HG02938 (cell line): ENCODE results near the gene TRPM5.

Experiments
- ATAC-seq: cut with Tn5 transposase; IDR thresholded peaks from one replicate; pipeline ENCODE4 v1.9.1; 2021; ENCODE audit warnings: mild to moderate bottlenecking, moderate library complexity; ENCODE audit not compliant: unreplicated experiment

The TRPM5 gene

DNA sequence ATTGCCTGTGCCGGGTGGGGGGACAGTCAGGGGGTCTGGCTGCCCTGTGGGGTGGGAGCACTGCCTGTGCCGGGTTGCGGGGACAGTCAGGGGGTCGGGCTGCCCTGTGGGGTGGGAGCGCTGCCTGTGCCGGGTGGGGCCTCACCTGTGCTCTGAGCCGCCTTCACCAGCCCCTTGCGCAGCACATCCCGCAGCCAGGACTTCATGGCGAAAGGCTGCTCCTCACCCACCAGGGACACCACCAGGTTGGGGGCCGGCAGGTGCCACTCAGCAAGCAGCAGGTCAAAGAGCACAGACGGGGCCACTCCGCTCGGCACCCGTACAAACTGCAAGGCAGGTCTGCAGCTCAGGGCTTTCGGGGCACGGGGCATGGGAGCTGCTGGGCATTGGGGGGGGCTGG is 22.3 kb downstream of the TRPM5 start:
- no peak for ATAC-seq

DNA sequence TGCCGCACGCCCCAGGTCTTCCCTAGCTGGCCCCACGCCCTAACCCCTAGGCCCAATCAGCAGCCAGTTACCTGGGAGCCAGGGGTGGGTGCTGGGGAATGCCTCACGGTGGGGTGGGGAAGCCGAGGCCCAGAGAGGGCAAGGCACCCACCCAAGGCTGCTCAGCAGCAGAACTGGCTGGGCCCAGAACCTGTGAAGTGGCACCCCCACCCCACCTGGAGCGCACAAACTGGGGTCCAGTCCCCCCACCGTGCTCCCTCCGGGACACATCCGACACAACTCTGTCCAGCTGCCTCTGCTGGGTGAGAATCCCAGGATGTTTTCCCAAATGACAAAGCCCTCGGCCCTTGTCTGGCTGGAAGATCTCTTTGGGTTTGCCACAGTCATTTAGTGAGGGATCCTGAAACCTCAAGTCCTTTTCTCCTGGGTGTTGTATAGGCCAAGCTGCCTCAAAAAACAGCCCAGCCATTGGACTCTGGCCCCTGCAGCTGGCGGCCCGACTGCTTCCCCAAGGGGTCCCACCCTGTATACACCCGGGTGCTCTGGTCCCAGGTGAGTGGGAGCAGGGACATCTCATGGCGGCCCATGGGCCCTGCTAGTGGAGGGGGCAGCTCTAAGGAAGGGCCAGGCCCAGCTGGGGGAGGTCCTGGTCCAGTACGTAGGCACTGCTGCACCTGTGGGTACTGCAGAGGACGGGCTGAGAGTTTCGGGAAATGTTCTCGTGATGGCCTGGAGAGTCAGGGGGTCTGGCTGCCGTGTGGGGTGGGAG is 22.9 kb downstream of the TRPM5 start:
- no peak for ATAC-seq

DNA sequence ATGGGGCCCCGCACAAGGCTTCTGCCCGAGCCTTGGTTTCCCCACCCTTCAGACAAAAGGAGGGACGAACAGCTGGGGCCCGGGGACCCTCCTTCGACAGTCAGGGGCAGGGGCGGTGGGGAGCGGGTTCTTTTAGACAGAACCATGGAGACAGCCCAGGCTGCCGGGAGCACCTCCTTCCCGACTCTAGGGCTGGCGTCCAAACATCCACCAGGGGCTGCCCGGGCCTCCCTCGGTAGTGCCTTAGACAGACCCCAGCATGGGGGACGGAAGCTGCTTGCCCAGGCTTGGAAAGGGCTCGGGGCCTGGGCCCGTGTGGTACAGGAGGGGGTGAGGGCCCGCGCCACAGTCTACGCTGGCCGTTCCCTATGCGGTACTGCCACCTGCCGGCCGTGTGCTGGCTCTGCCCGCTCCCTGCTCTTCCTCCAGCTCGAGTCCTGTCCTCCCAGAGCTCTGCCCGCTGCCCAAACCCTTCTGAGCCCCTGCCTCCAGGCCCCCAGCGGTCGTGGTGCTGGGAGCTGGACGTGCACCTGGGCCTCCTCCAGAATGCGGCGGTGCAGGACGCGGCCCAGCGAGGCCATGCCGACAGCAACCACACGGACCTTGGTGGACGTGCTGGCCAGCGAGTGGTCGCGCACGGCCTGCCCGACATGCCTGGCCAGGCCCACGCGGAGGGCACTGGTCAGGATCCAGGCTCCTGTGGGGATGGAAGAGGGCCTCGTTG is 23.6 kb downstream of the TRPM5 start:
- no peak for ATAC-seq

DNA sequence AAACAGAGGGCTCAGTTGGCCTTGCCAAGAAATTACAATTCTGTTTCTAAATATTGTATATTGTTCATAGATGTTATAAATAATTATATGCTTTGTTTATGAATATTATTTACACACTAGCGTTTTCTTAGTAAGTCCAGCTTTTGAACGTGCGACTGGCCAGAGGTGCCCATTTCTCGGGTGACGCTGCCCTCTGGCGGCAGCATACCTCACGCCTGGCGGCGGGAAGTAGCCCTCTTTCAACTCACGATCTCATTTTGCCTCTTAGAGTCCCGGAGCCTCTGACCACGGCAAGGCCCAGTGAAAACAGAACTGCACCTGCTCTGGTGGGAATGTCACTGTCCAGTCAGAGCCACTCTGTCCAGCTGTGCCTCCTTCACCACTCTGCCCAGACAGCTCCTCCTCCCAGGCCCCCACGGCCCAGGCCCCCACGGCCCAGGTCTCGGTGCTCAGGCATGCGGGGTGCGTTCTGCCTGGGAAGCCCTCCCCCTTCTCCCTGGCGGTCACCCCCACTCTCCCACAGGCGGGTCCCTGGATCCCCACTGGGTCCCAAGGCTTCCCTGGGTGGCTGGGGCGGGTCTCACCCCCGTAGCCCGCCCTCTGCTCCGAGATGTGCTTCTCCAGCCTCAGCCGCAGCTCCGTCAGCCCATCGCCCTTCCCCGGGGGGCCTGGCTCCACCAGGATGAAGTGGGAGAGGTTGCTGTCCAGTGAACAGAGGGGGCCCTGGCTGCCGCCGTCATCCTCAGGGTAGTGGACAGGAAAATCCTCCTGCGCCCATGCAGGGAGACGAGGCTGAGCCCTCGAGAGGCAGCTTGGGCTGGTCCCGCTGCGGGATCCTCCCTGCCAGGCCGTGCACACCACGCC is 24.4 kb downstream of the TRPM5 start:
- ATAC-seq, result no peak

DNA sequence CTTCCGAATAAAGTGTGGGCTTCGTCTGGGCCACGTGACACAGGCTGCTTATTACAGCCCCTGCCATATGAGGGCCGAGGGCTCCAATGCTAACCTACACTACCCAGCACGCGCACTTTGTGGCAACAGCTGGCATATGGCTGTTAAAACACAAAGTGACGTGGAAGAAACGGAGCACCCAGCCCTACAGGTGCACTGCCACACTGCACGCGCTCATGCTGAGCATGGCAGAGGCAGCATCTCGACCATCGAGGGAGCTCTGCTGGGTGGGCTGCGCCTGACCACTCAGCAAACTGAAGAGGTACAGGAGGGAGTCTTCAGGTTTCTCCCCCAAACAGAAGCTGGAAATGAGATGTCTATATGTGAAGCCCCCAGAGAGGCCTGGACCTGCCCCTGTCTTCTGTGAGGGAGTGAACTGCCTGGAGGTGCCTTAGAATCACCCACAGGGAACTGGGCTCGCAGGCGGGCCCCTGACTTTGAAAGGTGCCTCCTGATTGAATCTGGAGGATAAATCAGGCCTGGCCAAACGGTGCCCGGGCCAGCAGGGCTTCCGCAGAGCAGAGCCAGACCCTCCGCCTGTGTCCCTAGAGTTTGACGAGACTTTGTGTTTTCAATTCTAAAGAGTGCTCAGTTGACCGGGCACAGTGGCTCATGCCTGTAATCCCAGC is 25.5 kb downstream of the TRPM5 start:
- no peak for ATAC-seq

DNA sequence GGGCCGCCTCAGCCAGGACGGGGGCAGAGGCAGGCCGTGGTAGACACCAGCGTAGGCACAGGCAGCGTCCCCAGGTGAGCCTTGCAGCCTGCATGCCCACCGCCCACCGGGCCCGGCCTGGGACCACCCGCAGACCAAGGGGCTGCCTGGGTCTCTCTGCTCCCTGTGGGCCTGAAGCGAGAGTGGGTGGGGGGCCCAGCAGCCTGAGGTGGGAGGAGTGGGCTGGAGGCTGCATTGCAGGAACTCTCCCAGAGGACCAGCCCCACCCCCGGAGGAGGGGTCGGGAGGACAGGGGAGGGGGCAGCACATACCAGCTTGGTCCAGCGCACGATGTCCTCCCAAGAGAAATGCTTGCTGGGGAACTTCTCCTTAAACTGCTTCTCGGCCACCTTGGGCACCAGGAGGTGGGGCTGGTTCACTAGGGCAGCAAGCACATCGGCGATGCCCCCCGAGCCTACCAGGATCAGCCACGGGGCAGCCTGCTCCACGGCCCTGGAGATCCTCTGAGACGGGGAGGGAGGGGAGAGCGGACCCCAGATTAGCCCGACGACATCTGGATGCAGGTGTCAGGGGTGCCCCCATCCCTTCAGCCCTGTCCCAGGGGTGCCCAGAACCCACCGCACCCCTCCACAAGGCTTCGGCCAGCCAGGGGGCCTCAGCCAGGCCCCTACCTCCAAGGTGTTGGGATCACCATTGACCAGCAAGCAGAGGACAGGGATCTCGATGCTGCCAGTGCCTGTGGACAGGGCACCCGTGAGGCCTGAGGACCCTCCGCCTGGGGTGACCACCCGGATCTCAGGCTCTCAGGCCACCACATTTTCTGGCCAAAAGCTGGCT is 26.2 kb downstream of the TRPM5 start:
- ATAC-seq, result no peak

DNA sequence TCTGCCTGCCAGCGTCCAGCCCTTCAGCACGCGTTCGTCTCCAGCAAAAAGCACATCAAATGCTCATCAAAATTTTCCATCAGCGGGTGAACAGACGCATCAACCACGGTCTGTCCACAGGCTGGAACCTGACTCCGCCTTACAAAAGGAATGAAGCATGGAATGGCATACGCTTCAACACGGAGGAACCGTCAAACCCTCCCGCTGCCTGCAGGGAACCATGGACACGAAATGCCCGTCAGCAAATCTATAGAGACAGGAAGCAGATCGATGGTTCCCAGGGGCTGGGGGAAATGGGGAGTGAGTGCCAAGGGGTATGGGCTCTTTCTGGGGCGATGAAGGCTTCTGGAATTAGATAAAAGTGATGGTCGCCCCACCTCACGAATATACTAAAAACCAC is 27.5 kb downstream of the TRPM5 start:
- ATAC-seq, result no peak

DNA sequence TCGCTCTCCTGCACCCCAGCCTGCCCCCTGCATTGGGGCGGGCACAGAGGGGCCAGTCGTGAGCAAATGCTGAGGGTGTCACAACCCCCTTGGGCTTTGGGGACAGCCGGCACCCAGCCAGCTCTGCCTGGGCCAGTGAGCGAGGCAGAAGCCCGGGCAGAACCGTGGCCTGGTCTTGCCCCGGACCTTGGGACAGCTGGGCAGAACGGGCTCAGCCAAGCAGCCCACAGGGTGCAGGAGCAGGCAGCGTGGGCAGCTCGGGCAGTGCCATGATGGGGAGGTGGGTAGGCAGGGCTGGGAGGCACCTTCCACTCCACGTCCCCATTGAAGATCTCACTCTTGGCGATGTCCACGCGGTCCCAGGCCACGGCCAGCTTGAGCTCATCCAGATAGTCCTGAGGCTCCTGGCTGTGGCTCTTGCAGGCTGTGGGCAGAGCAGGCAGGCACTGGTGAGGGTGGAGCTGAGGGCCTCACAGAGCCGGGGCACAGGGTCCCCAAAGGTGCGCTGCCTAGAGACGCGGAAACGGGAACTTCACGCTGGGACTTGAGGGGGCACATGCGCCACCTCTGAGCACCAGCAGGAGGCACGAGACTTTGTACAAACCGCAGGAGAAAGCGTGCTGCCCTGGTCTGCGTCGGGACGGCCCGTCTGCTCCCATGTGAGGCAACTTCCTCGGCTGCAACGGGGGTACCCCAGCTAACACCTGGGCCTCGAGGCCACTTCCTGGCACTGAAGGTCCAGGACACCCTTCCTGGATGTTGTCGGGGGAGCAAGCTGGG is 28.5 kb downstream of the TRPM5 start:
- no peak for ATAC-seq

DNA sequence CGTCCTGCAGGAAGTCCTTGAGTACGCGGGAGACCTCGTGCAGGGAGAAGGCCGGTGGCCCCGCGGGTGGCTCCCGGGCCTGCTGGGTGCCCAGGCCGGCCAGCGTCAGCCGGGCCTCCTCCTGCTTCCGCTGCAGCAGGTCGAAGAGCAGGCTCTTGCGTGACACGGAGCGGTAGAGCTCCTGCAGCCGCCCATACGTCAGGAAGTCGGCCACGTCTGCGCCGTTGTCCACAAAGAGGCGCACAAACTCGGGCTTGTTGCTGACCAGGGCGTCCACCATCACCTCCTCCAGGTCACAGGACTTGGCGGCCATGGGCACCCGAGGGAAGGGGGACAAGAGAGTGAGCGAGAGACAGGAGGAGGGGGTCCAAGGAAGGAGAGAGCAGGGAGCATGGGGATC is 29.1 kb downstream of the TRPM5 start:
- no peak for ATAC-seq

DNA sequence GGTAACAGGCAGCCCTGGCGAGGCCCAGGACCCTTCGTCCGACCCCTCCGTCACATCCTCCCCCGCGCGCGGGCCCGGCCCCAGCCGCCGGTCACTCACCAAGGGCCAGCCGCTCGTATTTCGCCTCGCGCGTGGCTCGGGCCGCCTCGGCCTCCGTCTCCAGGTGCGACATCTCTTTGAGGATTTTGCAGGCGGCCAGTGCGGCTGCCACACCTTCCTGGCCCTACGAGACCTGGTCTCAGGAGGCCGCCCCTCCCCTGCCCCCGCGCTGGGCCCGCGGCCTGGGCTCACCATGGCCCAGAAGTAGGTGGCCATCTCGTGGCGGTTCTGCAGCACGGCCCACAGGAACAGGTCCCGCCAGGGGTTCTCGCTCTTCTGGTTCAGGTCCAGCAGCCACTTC is 29.7 kb downstream of the TRPM5 start:
- ATAC-seq, result no peak

DNA sequence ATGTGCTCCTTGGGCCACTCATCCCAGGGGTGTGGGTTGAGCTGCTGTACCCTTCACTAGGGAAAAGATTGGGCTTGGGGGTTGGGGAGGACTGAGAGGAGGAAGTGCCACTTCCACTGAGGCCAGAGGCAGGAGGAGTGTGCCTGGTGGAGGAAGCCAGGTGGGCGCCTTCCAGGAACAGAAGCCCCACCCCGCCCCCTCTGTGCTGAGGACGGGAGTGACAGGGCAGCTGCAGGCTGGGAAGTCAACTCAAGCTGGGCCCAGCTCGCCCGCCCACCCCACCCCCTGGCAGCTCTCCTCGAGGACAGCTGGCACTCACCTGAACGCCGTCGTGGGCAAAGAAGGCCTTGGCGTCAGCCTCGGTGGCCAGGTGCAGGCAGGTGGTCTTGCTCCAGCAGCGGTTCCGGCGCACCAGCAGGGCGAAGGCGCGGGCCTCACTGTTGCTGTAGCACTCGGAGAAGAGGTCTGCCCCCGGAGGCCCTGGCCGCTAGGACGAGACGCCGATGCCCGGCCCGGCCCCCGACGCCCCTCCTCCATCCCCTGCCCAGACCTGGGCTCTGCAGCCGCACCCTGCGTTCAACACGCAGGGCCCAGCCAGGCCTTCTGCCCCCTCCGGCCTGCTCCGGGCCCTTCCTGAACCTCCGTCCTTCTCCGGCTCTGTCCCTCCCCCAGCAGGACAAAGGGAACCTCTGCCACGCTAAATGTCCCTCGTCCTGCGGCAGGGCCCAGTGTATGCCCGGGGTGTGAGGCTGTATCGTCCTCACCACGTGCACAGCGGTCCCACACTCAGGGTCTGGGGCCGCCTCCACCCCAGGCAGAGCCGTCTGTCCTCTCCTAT is 30.4 kb downstream of the TRPM5 start:
- ATAC-seq, result no peak

DNA sequence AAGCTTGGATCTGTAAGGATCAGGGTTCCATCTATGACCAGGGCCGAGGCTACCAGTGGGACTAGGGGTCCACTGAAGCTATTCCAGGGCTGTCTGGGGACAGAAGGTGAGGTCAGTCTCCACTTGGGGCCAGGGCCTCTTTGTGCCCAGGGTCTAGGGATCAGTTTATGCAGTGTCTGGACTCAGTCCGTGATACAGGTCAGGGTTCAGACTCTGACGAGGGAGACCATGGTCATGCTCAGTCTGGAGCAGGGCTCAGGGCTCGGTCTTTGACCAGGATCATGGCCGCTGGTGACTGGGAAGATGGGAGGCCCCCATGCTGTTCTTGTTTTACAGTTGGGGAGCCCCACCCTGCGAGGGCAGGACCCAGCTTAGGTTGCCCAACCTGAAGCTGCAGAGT is 32.0 kb downstream of the TRPM5 start:
- no peak for ATAC-seq

DNA sequence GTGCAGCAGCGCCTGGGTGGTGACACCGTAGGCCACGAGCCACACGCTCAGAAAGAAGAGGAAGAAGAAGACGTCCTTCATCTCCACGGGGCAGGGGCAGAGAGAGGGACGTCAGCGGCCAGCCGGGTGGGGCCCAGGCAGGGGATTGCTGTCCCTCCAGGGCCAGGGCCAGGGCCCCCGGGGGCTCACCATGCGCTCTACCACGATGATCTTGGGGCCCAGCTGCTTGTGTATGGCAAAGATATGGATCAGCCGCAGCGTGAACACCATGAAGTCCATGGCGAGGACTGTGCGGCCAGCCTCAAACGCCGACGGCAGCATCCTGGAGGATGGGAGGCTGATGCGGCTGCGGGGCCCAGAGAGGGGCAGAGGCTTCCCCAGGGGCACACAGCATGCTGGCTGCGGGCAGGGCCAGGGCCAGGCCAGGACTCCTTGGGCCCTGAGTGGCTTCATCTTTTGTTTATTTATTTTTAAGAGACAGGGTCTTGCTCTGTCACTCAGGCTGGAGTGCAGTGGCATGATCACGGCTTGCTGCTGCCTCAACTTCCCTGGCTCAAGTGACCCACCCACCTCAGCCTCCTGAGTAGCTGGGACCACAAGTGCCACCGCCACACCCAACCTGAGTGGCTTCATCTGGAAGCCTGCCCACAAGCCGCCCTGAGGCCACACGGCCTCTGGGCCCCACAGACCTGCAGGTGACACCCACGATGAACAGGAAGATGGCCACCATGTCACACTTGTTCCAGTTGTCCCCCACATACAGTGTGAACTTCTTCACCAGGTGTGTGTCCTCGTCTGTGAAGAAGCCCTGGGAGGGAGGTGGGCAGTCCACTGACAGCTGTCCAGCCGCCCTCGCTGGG is 32.6 kb downstream of the TRPM5 start:
- no peak for ATAC-seq

DNA sequence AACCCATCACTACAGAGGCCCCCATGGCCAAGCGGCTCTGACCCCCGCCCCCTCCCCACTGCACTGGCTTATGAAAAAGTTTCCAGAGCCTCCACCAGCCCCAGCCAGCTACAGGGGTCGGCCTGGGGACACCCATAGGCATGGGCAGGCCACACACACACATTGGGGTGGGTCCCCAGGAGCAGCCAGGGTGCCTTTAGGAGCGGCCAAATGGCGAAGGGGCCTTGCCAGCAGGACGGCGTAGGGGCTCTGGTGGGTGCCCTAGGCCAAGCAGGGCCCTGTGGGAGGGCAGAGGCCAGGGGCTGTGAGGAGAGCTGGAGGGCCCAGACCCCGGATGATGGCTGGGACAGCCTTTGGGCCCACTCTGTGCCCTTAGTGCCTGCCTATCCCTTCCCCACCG is 33.7 kb downstream of the TRPM5 start:
- no peak for ATAC-seq

DNA sequence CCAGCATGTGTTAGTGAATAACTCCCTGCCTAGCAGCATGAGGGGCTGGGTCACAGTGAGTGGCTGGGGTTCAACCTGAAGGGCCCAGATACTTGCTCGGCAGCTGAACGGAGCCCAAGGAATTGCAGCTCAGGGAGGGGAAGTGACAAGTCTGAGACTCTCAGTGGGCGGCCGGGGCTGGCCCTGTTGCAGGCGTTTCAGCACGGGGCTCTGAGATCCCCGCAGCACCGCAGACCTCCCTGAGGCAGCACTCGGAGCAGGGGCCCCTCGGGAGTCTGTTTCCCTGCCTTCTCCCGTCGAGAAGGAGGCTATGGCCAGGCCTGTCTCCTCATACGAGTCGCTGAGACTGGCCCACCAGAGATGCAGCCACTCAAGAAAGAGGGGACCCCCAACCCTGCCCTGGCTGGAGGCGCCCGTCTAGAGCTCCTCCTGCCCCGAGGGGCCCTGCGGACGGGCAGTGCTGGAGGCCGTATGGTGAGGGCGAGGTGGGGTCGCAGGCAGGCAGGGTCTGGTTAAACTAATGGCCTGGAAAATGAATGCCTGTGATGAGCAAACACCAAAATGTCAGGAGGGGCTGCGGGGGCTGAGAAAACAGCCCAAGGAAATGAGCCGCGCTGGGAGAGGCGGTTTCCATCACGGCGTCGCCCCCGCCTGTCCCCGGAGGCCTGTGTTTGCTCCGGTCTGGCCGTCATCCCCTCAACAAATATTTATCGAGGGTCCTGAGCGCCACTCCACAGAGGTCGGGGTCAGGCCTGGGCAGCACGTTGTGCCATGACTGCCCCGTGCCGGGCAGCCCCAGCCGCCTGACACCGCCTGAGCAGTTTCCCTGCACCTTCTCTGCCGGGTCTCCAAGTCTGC is 34.5 kb downstream of the TRPM5 start:
- no peak for ATAC-seq

DNA sequence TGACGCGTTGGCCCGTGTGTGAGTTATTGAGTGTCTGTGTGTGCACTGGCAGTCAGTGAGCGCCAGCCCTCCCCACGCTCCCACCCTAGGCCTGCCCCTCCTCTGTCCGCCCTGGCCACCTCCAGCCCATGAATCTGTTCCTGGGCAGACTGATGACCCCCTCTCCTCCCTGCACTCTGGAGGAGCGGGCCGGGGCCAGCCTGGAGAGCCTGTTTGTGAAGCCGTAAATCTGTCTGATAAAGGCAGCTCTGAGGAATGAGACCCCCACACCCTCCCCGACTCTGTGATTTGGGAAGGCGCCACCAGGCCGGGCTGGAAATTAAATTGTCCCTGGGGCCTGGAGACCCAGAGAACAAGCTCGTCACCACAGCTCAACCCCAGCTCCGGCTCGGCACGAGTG is 35.2 kb downstream of the TRPM5 start:
- ATAC-seq, result no peak

DNA sequence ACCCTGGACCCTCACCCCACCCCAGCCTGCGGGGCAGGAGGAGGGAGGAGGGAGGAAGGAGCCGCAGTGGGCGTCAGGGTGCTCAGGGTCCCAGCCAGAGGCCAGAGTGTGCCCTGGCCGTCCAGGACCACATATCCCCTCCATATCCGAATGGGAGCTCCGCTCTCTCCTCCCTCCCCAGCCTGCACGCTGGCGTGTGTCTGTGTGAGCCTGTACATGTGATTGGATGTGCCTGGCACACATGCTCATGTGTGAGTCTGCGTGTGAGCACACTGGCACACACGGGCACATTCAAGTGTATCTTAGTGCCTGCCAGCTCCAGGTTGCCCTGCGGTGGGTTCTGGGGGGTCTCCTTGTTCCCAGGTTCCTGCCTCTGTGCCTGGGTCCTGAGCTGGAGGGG is 35.6 kb downstream of the TRPM5 start:
- ATAC-seq, result no peak
